HG03097 (cell line): Measurements from ENCODE around the gene SPTB.
"Not testable (repeated sequence)": the region's sequence is repeated elsewhere in the genome, so short reads cannot be mapped to it uniquely, and the experiment has no call there.

Experiments used
- ATAC-seq: cut with Tn5 transposase; IDR thresholded peaks from one replicate; pipeline ENCODE4 v1.9.1; 2021; ENCODE audit not compliant: unreplicated experiment, low FRiP score

Gene SPTB

GRCh38 chr14:64879635-64880220, at the start of gene SPTB:
TSS of gene SPTB (minus strand) at chr14:64879907. CDS start at chr14:64823094, 56,813 bp downstream.
- no peak for ATAC-seq

- no peak for ATAC-seq
Measured at GRCh38 chr14:64929014-64929359, 49.3 kb upstream of the SPTB start.

GRCh38 chr14:64928239-64929013, 48.7 kb upstream of the SPTB start:
- ATAC-seq = peak; percentile 61

- no peak for ATAC-seq
Measured at GRCh38 chr14:64927031-64927430, 47.3 kb upstream of the SPTB start.

- ATAC-seq = no peak
Measured at GRCh38 chr14:64926398-64926995, 46.8 kb upstream of the SPTB start.

GRCh38 chr14:64923015-64923414, 43.3 kb upstream of the SPTB start:
- no peak for ATAC-seq

- ATAC-seq = no peak
Measured at GRCh38 chr14:64920465-64920864, 40.8 kb upstream of the SPTB start.

GRCh38 chr14:64919618-64920017, 39.9 kb upstream of the SPTB start:
- no peak for ATAC-seq

GRCh38 chr14:64919215-64919614, 39.5 kb upstream of the SPTB start:
- no peak for ATAC-seq

GRCh38 chr14:64918216-64918615, 38.5 kb upstream of the SPTB start:
- no peak for ATAC-seq

GRCh38 chr14:64915797-64916196, 36.1 kb upstream of the SPTB start:
- no peak for ATAC-seq

- ATAC-seq = no peak
Measured at GRCh38 chr14:64915029-64915424, 35.3 kb upstream of the SPTB start.

GRCh38 chr14:64914237-64915028, 34.7 kb upstream of the SPTB start, which contains the start of gene CHURC1:
TSS of gene CHURC1 (plus strand) at chr14:64914455. CDS start at chr14:64914496, 41 bp downstream.
- ATAC-seq = peak; percentile 97

- ATAC-seq = not testable (repeated sequence)
Measured at GRCh38 chr14:64913477-64913876, 33.8 kb upstream of the SPTB start.

GRCh38 chr14:64912261-64912660, 32.6 kb upstream of the SPTB start:
- ATAC-seq = no peak

GRCh38 chr14:64910847-64911495, 31.3 kb upstream of the SPTB start:
- ATAC-seq = no peak

- ATAC-seq = no peak
Measured at GRCh38 chr14:64906022-64906421, 26.3 kb upstream of the SPTB start.

- no peak for ATAC-seq
Measured at GRCh38 chr14:64899958-64900357, 20.3 kb upstream of the SPTB start.

- ATAC-seq = no peak
Measured at GRCh38 chr14:64891839-64892375, 12.2 kb upstream of the SPTB start.

- no peak for ATAC-seq
Measured at GRCh38 chr14:64891173-64891838, 11.6 kb upstream of the SPTB start.
